Stimulated activated CD8-positive, alpha-beta memory T cell treated with anti-CD3 and anti-CD28 coated beads, Interleukin-12 subunit alpha, Interleukin-12 subunit beta, amount 100 ng/mL, for 1 hour (primary cell): Measurements from ENCODE around the gene SLC22A16.
"Not testable (repeated sequence)": the region's sequence is repeated elsewhere in the genome, so short reads cannot be mapped to it uniquely, and the experiment has no call there.

Experiments
- DNase-seq: peaks from one replicate; pipeline ENCODE4 v3.0.0-alpha.2; 2020; ENCODE audit warnings: low read depth

The SLC22A16 gene, protein sequence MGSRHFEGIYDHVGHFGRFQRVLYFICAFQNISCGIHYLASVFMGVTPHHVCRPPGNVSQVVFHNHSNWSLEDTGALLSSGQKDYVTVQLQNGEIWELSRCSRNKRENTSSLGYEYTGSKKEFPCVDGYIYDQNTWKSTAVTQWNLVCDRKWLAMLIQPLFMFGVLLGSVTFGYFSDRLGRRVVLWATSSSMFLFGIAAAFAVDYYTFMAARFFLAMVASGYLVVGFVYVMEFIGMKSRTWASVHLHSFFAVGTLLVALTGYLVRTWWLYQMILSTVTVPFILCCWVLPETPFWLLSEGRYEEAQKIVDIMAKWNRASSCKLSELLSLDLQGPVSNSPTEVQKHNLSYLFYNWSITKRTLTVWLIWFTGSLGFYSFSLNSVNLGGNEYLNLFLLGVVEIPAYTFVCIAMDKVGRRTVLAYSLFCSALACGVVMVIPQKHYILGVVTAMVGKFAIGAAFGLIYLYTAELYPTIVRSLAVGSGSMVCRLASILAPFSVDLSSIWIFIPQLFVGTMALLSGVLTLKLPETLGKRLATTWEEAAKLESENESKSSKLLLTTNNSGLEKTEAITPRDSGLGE

DNA sequence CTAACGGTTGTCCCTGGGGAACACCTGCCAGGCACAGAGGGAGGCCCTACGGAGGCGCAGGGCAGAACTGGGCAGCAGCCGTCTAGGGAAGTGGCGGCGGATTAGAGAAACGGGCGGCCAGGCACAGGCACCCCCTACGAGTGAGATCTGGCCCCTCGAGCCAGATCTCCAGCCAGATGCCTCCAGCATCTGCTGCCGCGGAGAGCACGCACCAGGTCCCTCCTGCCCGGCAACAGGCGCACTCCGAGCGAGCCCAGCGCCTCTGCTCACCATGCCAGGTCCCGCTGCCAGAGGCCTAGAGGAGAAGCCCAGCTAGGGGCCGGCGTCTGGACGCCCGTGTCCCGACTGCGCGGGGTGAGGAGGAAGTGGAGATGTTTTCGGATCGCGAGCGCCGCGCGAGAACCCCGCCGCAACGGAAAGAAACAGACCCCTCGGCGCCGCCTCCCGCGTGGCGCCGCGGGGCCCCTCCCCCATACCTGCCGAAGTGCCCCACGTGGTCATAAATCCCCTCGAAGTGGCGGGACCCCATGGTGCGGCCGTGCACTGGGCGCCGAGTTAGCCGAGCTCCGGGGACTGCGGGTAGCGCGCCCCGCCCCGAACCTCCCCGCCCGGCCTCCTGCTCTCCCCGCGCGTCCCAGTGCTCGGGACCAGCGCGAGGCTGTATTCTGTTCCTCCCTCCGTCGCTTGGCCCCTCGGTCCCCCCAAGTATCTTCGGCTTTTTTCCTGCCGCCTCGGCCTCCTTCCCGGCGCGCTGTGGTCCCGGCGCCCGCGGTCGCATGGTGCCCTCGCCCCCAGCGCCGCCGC, at the start of gene SLC22A16:
Gene SLC22A16, minus strand, starts transcription at position 568 of the 804 bp plus-strand sequence. Its CDS starts 39 bp downstream, at position 529.
- DNase-seq, result no peak

GRCh38 chr6:110525001-110525400, 48.6 kb upstream of the SLC22A16 start:
- DNase-seq, result no peak

- no peak for DNase-seq
These were observed 47.9 kb upstream of the SLC22A16 start for GRCh38 chr6:110524305-110524704.

DNA sequence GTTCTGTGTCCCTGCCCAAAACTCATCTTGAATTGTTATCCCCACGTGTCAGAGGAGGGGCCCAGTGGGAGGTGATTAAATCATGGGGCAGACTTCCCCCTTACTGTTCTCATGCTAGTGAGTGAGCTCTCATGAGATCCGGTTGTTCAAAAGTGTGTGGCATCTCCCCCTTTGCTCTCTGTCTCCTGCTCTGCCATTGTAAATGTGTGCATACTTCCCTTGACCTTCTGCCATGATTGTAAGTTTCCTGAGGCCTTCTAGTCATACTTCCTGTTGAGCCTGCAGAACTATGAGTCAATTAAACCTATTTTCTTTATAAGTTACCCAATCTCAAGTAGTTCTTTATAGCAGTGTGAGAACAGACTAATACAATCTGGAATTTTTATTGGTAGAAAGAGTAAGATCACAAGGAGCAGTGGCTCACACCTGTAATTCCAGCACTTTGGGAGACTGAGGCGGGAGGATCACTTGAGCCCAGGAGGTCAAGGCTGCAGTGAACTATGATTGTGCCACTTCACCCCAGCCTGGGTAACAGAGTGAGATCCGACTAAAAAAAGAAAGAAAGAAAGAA, 47.1 kb upstream of the SLC22A16 start:
- DNase-seq, result no peak

DNA sequence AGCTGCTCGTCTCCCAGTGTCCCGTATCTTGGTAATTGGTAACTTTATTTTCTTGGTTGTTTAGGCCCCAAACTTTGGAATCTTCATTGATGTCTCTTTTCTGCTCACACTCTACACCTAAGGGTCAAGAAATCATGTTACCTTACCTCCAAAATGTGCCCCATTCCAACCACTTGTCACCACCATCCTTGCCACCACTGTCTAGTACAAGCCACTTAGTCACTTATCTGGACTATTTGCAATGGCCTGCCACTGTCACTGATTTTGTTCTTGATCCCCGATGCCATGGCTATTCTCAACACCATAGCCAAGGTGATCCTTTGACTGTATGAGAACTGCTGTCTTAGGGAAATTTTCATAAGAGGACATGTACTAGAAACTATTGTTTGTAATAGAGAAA, 46.0 kb upstream of the SLC22A16 start:
- no peak for DNase-seq

- no peak for DNase-seq
These were observed 44.7 kb upstream of the SLC22A16 start for GRCh38 chr6:110520992-110521543.

- DNase-seq, result no peak
These were observed 44.0 kb upstream of the SLC22A16 start for GRCh38 chr6:110520209-110520965.

GRCh38 chr6:110517601-110518281, 41.3 kb upstream of the SLC22A16 start:
- no peak for DNase-seq

- DNase-seq, result no peak
These were observed 40.6 kb upstream of the SLC22A16 start for GRCh38 chr6:110517034-110517433.

- no peak for DNase-seq
These were observed 38.4 kb upstream of the SLC22A16 start for GRCh38 chr6:110514818-110515217.

GRCh38 chr6:110512991-110513390, 36.6 kb upstream of the SLC22A16 start:
- no peak for DNase-seq

DNA sequence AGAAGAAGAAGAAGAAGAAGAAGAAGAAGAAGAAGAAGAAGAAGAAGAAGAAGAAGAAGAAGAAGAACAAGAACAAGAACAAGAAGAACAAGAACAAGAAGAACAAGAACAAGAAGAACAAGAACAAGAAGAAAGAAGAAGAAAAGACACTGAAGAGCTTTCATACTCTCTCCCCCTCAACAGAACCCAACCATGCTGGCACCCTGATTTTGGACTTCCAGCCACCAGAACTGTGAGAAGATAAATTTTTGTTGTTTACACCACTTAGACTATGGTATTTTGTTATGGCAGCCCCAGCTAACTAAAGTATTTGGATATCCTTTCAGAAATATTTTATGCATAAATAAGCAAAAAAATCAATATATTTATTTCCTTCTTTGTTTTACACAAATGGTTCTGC, 36.1 kb upstream of the SLC22A16 start:
- not testable (repeated sequence) for DNase-seq

DNA sequence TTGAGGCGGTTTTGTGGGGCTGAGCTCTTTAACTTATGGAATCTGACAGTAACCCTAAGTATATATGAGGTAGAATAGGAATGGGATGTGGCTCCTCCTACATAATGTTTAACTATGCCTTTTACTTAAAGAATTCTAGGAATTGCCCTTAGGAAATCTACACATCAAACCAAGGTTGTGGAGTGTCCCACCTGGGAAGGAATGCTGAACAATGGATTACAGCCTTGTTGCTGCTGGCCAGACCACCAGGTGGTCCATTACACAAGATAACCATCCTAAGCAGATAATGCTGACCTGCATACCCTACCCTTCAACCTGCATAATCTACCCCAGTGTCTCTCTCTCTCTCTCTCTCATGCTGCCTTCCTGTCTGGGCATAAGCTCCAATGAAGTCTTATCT, 35.0 kb upstream of the SLC22A16 start:
- DNase-seq, result no peak

- no peak for DNase-seq
These were observed 33.3 kb upstream of the SLC22A16 start for GRCh38 chr6:110509617-110510241.

GRCh38 chr6:110504891-110505290, 28.5 kb upstream of the SLC22A16 start:
- DNase-seq, result not testable (repeated sequence)

DNA sequence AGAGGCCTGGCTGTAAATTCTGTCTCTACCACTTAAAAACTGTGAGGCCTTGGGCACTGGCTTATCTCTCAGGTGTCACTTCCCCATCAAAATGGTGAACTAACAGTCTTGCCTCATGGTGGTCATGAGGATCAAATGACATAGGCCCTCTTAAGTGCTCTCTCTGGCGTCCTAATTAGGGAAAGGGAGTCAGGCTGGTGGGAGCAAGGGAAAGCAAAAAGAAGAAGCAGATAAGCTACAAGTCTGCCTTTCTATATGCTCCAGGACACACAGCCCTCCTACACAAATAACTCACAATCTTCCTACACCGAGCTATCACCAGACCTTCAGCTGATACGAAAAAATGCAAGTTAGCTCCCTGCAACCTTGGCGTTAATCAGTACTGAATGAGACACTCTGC, 19.5 kb upstream of the SLC22A16 start:
- DNase-seq, result no peak

DNA sequence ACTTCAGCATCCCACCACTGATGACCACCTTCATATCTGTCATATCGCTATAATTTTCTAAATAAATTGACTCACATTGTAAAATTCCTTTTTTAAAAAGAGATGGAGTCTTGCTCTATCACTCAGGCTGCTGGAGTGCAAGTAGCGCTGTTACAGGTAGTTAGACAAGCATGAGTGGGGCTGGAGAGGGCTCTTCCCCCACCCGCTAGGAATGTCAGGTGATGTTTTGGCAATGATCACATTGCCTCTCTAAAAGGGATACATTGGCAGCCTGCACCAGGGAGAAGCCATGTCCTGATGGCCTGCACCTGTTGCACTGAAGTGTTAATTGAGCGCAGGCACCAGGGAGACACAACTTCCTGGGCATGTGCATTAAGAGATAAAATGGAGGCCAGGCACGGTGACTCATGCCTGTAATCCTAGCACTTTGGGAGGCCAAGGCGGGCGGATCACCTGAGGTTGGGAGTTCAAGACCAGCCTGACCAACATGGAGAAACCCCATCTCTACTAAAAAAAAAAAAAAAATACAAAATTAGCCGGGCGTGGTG, 16.9 kb upstream of the SLC22A16 start:
- DNase-seq, result no peak

DNA sequence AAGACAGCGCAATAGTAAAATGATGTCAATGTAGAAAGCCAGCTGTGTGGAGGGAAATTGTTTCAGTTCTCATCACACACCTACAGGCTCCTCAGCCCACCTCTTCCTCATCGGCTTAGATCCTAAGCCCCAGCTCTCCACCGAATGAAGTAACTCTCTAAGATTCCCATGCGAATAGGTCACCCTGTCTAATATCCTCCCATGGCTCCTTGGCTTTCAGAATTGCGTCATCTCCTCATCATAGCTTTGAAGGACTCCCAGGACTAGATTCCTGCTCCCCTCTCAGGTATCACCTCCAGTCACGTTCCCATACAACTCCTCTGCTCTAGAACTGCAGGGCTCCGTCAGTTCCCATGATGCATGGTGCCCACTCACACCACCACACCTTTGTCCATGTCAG, 16.2 kb upstream of the SLC22A16 start:
- no peak for DNase-seq

GRCh38 chr6:110491644-110492317, 15.4 kb upstream of the SLC22A16 start:
- DNase-seq, result no peak

DNA sequence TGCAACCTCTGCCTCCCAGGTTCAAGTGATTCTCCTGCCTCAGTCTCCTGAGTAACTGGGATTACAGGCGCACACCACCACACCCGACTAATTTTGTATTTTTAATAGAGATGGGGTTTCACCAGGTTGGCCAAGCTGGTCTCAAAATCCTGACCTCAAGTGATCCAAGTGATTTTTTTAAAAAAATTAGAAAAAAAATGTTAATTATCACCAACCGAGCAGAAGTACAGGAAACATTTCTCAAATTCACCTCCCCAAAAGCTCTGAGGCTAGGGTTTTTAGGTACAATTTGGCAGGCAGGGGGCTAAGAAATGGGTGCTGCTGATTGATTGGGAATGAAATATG, 14.9 kb upstream of the SLC22A16 start:
- DNase-seq, result no peak
